AG09319 (cell line): ENCODE data around the gene OPCML.

Source experiments
- DNase-seq: peaks from one replicate; pipeline ENCODE4 v3.0.0-alpha.2; 2010; ENCODE audit warnings: low read depth; ENCODE audit errors: extremely low read depth
- CTCF ChIP-seq: IDR thresholded peaks from 2 replicates; pipeline ENCODE4 v1.5.1; 2011; ENCODE audit warnings: low read depth, mild to moderate bottlenecking, inconsistent platforms, low read length, moderate library complexity

OPCML gene

GRCh38 chr11:133385781-133386180 lies 146.5 kb downstream of the OPCML start:
- DNase-seq, result no peak
- TF ChIP-seq CTCF, result no peak

- no peak for TF ChIP-seq CTCF
- DNase-seq, result no peak
Measured at GRCh38 chr11:133384731-133385130, 147.6 kb downstream of the OPCML start.

GRCh38 chr11:133383689-133384088 lies 148.6 kb downstream of the OPCML start:
- TF ChIP-seq CTCF, result no peak
- no peak for DNase-seq

- DNase-seq, result no peak
- TF ChIP-seq CTCF, result no peak
Measured at GRCh38 chr11:133383201-133383600, 149.1 kb downstream of the OPCML start.

GRCh38 chr11:133382131-133382812 lies 150.0 kb downstream of the OPCML start:
- no peak for DNase-seq
- no peak for TF ChIP-seq CTCF

GRCh38 chr11:133381761-133382130 lies 150.6 kb downstream of the OPCML start:
- DNase-seq, result no peak
- TF ChIP-seq CTCF, result no peak

GRCh38 chr11:133366147-133366546 lies 166.2 kb downstream of the OPCML start:
- no peak for DNase-seq
- no peak for TF ChIP-seq CTCF
